NCI-H1105 treated with DMSO at 0.1 percent for 48 hours (cell line): Measurements from ENCODE around the gene SPACA9.

ENCODE experiments used
- DNase-seq: peaks from one replicate; lab custom pipeline; 2025; lab: John Stamatoyannopoulos, UW

SPACA9 gene

DNA sequence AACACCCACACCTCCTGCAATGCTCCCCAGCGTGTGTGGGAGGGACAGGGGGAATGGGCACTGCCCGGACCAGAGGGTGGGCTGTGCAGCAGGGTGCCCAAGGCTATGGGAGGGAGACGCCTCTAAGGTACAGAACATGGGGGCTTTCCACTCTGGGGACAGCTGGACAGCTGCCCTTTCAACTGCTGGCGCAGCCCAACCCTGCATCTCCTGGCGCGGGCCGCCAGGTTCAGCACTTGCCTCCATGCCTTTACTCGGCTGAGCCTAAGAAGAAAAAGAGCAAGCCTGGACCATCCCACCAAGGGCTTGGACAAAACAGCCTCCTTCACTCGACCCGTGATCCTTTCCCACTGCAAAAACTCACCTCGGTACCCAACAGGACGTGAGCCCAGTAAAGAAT lies 15.6 kb upstream of the SPACA9 start:
- DNase-seq, result no peak

- DNase-seq, result no peak
Observed at GRCh38 chr9:132864277-132864676, 14.4 kb upstream of the SPACA9 start.

- DNase-seq, result no peak
Observed at GRCh38 chr9:132864691-132865090, 14.0 kb upstream of the SPACA9 start.

DNA sequence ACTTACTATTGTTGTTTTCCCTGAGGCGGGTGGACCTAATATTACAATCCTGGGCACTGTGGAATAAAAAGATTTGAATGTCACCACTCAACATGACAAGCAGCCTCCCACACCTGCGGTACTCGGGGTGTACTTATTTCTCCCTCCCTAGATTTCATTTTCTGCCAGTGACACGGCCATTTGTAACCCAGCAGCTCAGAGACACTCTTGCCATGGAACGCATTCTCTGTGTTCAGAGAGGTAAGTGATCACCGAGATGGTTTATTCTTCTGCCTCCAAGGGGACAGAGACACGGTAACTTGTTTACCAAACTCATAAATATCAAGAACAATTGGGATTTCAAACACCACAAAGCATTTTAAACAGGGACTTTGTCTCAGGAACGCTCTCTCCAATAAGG lies 11.8 kb upstream of the SPACA9 start:
- no peak for DNase-seq

DNA sequence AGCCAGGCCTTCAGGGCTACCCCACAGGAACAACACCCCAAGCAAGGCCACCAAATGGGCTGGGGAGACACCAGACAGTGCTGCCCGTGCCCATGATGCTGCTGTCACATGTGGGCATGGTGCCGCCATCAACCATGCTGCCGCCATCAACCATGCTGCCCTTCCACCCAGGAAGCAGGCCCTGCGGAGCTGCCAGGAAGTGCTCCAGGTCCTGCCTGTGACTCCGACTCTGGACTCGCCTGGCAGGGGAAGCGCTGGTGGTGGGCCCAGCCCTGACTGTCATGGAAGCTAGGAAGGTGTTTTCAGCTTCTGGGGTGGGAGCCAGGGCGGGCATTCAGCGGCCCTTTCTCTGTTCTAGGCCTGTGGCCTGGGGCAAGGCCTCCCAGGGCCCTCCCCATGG lies 9.4 kb upstream of the SPACA9 start:
- no peak for DNase-seq

DNA sequence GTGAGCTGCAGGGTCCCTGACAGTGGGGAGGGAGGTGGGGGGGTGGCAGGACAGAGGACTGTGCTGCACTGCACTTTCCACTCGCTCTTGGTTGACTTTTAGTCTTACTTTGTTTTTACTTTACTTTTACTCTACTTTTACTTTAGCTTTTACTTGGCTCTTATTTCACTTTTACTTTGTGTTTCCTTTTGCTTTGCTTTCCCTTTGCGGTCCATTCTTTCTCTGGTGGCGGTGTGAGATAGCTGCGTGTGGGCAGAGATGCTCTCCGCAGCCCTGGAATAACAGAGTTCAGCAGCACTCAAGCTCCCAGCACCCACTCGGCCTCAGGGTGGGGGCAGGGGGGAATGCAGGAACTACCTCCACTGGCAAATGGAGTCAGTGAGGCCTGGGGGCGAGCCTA lies 5.3 kb upstream of the SPACA9 start:
- DNase-seq, result no peak

DNA sequence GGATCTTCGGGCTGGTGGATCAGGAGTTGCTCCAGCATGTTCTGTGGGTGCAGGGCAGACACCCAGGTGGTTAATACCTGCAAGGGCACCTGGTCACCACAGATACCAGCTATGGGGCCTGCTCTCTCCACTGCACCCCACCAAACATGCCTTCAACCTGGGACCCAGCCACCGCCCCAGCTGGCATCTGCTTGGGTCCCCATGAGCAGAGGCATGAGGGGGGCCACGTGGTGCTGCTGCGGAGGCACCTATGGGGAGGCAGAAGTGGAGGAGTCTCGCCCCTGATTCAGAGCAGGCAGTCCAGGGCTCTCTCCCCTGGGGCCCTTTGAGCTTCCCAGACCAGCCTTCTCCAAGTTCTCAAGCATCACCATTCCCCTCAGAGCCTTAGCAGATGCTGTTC lies 3.5 kb upstream of the SPACA9 start:
- DNase-seq, result no peak

- DNase-seq, result no peak
Observed at GRCh38 chr9:132876849-132877248, 1.8 kb upstream of the SPACA9 start.

DNA sequence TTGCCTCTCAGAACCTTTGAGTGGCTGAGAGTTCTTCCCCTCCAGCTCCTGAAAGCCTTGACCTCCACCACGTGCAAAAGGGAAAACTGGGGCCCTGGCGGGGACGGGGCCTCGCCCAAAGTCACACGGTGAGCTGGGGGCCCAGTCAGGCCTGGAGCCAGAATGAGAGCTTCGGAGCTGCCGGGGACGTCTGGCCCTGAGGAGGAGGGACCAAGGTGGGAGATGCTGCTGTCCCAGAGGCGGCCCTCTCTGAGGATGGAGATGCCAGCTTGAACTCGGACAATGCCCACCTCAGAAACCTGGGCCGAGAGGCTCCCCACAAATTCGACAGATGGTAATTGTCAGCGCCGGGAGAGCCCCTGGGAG lies 1.3 kb upstream of the SPACA9 start:
- no peak for DNase-seq

GRCh38 chr9:132877824-132878694 lies 639 bp upstream of the SPACA9 start, which contains the start of gene AK8:
Gene AK8 (minus strand): TSS chr9:132878284. CDS start chr9:132878255, 29 bp downstream.
- peak; percentile 53 for DNase-seq

- DNase-seq, result no peak
Observed at GRCh38 chr9:132879457-132880323, 992 bp downstream of the SPACA9 start.

DNA sequence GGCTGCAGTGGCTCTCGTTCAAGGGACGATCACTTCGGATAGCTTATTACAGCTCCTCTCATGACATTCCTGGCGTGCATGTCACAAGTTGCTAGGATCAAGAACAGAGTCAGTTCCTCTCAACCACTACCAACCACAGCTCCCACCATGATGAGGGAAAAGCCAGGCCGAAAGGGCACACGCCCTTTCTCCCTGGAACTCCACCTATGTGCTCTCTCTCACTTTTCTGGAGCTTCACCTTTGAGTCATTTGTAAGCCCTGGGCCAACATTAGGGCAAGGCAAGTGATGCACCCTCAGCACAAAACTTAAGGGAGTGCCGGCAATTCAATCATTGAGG lies 1.6 kb downstream of the SPACA9 start:
- no peak for DNase-seq

DNA sequence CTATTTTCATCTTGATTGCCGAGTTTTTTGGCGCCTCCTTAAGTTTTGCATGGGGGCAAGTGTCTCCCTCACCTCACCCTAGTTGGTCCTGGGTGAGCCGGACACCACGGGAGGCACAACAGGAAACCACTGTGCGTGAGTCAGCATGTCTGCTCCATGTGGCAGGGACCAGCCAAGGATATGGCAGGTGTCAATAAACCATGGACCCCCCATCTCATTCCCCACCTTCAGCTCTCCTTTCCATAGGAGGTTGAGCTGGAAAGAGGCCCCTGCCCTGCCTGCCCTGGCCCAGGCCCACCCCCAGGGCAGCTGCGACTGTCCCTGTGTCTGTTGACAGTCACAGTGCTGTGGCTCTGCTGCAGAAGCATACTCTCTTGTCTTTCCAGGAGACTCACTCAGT lies 3.1 kb downstream of the SPACA9 start:
- no peak for DNase-seq

DNA sequence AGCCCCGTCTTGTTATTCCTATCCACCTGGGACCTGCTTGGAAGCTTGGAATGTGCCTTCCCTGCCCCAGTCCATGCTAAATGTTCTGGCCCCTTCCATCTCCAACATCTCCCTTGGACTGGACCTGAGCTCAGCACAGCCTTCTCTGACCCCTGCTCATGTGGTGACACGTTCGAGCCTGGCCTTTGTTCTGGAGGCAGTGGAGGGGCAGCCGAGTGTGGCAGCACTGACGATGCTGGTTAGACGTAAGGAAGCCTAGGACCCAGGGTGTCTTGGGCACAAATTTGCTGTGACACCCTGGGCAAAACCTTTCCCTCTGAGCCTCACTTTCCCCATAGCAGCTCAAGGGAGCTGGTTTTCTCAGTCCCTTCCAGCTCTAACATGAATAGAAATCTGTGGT lies 3.9 kb downstream of the SPACA9 start:
- DNase-seq, result no peak

- no peak for DNase-seq
Observed at GRCh38 chr9:132883349-132884294, 4.9 kb downstream of the SPACA9 start.

DNA sequence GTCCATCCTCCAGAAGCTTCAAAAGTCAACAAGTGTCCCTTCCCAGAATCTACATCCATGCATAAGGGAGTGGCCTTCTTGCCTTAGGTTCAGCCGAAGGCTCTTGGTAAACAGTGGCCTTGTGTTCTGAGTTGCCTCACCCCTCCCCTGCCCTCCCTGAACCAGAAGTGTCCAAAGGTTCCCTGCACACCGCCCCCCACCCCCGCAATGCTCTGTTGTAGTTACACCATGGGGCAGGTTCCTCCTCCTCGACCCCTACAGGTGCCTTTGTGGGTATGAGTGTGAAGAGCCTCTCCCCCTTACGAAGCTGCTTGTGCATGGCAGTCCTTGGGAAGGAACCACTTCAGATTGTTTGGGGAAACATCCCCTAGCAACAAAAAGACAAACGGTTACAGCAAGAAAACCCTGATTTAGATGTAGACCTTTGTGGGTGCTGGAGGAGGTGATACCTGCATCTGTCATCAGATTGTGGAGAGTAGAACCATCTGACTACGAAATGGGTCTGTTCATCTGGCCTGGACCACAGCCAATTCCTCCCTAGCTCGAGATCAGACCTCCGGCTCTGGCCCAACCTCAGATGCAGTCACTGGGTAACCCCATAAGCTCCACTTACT lies 7.1 kb downstream of the SPACA9 start:
- no peak for DNase-seq

DNA sequence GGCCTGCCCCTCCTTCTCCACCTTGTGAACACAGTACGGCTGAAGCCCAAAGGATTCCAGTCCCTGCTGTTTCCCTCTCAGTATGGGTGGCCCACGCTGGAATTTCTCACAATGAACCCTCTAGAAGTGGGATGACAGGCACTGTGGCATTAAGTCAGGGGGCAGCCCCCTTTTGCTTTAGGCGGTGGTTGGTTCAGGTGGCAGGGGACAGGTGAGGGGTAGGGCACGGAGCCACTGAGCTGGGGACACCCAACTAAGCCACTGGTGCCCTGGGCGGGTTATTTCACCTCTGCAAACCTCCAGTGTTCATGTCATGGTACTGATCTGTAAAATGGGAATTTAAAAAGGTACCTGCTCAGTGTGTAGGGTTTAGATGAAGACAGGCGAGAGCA lies 7.6 kb downstream of the SPACA9 start:
- DNase-seq, result no peak

GRCh38 chr9:132887181-132888120 lies 8.8 kb downstream of the SPACA9 start:
- no peak for DNase-seq

DNA sequence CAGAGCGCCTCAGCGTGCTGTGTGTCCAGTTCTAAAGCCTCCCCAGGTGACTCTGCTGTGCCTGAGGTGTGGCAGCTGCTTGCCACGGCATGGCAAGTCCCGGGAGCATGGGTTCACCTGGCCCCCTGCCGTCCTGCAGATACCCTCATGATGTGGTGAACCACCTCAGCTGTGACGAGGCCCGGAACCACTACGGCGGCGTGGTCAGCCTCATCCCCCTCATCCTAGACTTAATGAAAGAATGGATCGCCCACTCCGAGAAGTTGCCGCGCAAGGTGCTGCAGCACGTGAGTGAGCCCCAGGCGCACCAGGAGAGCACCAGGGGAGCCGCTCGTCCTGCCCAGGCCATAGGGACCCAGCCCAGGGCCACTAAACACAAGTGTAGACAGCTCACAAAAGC lies 9.5 kb downstream of the SPACA9 start:
- no peak for DNase-seq

GRCh38 chr9:132892400-132892799 lies 13.7 kb downstream of the SPACA9 start:
- DNase-seq, result no peak

GRCh38 chr9:132894346-132894745 lies 15.6 kb downstream of the SPACA9 start:
- no peak for DNase-seq
